Activated naive CD4-positive, alpha-beta T cell treated with anti-CD3 and anti-CD28 coated beads, Interleukin-2, amount 50 U/mL, for 16 hours (primary cell): Measurements from ENCODE around the gene PTPN12.
"Not testable (repeated sequence)": the region's sequence is repeated elsewhere in the genome, so short reads cannot be mapped to it uniquely, and the experiment has no call there.

Experiments used
- DNase-seq: peaks from one replicate; pipeline ENCODE4 v3.0.0-alpha.2; 2020

Gene PTPN12

GRCh38 chr7:77580762-77581350 is 43.8 kb downstream of the PTPN12 start:
- no peak for DNase-seq

- DNase-seq: no peak
These were observed 50.2 kb downstream of the PTPN12 start for GRCh38 chr7:77587272-77587671.

- DNase-seq: no peak
These were observed 63.9 kb downstream of the PTPN12 start for GRCh38 chr7:77600952-77601351.

GRCh38 chr7:77606562-77606961 is 69.5 kb downstream of the PTPN12 start:
- no peak for DNase-seq

GRCh38 chr7:77619314-77619713 is 82.2 kb downstream of the PTPN12 start:
- DNase-seq: no peak

GRCh38 chr7:77626586-77627308 is 89.7 kb downstream of the PTPN12 start:
- DNase-seq: no peak

- no peak for DNase-seq
These were observed 90.2 kb downstream of the PTPN12 start for GRCh38 chr7:77627309-77627676.

- no peak for DNase-seq
These were observed 92.7 kb downstream of the PTPN12 start for GRCh38 chr7:77629797-77630196.

DNA sequence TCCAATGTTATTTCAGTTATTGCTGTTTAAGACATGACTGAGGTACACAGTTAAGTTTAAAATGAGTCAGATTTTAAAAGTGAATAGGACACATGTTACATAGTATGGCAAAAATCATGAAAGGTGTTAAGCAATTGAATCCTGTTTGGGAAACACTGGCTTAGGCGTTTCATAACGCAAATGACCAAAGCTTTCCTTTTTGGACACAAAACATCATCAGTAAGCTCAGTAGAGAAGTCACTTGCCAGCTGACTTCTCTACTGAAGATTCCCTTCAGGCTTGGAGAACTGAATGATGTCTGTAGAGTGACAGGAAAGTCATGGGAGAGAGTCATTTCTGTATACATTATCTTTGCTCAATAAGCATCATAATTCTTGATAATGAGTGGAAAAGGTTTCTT is 94.7 kb downstream of the PTPN12 start:
- DNase-seq: no peak

GRCh38 chr7:77644774-77645173 is 107.7 kb downstream of the PTPN12 start:
- no peak for DNase-seq

DNA sequence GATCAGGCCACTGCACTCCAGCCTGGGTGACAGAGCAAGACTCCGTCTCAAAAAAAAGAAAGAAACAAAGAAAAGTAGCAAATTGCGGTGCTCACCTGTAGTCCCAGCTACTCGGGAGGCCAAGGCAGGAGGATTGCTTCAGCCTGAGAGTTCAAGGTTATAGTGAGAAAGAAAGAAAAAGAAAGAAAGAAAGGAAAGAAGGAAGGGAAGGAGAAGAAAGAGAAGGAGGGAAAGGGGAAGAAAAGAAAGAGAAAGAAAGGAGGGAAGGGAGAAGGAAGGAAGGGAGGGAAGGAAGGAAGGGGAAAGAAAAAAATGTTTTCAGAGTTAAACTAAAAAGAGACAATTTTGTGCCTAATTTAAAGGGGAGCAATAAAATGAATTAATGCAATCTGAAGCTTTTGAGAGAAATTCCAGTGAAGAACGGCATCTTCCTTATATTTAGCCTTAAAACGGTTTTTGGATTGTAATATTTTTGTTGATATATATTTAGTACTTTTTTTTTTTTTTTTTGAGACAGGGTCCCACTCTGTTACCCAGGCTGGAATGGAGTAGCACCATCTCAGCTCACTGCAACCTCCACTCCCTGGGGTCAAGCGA is 111.7 kb downstream of the PTPN12 start:
- DNase-seq: no peak

DNA sequence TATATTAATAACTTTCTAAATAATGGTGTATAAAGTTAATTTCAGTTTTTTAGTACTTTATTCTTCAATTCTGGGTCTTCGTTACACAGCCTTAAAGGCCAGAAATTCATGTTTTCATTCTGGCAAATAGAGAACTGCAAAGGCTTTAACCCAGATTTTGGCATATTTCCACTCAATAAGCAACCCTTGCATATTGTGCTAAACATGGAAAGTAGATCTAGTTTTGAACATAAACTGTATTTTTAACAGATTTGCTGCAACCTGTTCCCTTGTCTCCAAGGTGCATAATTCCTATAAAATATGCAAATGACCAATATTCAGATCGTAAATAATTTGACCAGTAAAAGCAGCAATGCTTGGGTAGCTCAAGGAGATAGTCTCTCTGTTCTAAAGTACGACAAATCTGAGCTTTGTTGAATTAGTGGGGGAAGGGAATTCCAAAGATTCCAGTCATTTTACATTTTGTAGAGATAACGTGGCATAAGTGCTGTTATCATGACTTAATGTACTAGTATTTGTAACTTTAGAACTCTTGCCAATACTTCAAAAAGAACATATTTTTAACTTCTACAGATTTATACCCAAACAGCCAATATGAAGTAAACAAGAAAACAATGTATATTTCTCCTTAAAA is 112.7 kb downstream of the PTPN12 start:
- DNase-seq: no peak

DNA sequence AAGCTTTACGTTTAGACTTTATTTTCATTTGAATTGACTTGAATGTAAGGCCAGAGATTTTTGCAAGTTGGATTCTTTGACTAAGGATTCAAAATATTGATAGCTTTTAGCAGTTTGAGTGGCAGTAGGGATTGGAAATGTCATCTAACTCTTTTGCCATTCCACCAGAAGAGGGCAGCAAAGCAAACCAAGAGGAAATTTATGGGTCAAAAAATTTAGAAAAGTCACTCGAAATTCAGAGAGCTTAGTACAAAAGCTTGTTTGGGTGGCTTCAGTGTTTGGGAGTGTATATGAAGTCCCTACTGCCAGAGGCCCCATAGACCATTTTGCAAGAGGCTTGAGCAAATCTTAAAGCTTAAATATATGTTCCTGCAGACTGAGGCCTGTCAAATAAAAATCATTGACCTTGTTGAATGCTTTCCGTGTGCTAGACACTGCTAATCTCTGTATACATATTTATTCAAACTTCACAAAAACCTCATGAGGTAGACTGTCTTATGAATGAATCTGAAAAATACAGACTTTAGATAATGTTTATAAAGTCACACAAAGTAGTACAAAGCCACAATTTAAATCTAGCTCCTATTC is 114.6 kb downstream of the PTPN12 start:
- DNase-seq: no peak

- not testable (repeated sequence) for DNase-seq
These were observed 115.7 kb downstream of the PTPN12 start for GRCh38 chr7:77652826-77653225.

- DNase-seq: no peak
These were observed 116.5 kb downstream of the PTPN12 start for GRCh38 chr7:77653572-77653971.

DNA sequence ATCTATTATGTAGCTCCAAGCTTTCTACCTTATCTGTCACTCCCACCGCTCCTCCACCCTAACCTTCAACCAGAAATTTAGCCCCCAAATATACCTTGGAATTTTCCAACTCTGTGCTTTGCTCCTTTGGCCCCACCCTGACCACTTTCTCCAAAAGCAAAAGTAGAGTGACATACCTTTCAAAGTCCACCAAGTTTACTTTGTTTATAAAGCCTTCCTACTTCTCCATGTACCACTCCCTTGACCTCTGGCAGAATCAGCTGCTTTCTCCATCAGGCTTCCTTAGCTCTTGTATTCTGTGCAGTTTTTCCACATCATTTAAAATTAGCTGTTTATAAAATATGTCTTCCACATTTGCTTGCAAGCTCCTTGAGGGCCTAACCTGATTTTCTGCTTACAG is 118.3 kb downstream of the PTPN12 start:
- no peak for DNase-seq

DNA sequence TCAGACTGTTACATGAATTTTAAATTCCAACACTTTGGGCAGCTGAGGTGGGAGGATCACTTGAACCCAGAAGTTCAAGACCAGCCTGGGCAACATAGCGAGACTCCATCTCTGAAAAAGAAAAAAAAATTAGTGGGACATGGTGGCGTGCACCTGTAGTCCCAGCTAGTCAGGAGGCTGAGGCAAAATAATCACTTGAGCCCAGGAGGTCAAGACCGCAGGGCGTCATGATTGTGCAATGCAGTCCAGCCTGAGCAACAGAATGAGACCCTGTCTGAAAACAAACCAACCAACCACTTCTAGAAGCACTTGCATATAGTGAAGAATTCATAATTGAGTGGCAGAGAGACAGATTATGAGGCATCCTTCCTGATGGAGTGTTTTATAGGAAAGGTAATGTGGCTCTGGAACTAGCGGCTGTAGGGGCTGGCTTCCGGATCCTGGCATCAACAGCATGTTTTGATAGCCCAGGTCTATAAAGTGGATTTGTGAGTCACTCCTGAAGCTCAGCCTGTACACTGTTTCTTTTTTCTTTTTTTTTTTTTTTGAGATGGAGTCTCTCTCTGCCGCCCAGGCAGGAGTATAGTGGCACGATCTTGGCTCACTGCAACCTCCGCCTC is 118.9 kb downstream of the PTPN12 start:
- DNase-seq: no peak

- no peak for DNase-seq
These were observed 120.5 kb downstream of the PTPN12 start for GRCh38 chr7:77657427-77658224.

GRCh38 chr7:77658928-77659327 is 121.8 kb downstream of the PTPN12 start:
- no peak for DNase-seq

- no peak for DNase-seq
These were observed 124.7 kb downstream of the PTPN12 start for GRCh38 chr7:77661816-77662215.

DNA sequence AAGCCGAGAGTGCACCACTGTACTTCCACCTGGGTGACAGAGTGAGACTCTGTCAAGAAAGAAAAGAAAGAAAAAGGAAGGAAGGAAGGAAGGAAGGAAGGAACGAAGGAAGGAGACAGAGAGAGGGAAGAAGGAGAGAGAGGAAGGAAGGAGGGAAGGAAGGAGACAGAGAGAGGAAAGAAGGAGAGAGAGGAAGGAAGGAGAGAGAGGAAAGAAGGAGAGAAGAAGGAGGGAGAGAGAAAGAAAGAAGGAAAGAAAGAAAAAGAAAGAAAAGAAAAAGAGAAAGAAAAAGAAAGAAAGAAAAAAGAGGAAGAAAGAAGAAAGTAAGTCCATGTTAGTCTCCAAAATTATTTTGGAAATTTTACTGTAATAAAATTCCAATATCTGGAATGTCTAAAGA is 125.8 kb downstream of the PTPN12 start:
- DNase-seq: no peak

- no peak for DNase-seq
These were observed 127.6 kb downstream of the PTPN12 start for GRCh38 chr7:77664715-77665114.
